ENCODE measurements around the gene PSMD8.
A peak's percentile ranks its signal among the peaks of the same experiment; 100 is the strongest.
"Not testable (repeated sequence)": the region's sequence is repeated elsewhere in the genome, so short reads cannot be mapped to it uniquely, and the experiment has no call there.

PSMD8 gene

DNA sequence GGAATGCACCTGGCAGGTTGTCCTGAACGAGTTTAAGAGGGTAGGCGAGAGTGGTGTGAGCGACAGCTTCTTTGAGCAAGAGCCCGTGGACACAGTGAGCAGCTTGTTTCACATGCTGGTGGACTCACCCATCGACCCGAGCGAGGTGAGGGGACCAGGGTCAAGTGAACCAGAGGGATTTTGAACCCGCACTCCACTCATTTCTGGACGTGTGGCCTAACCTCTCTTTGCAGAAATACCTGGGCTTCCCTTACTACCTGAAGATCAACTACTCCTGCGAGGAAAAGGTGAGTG, 37.1 kb upstream of the PSMD8 start:
- Histone ChIP-seq H3K9me3 (ENCODE audit: insufficient read depth, low read length) (no peaks in the 10 kb centered on the region), H3K4me2 (ENCODE audit: low read depth, low read length, poor library complexity, severe bottlenecking) (peak overlapping the region; percentile 89), H2AFZ (ENCODE audit: low read depth, low read length, severe bottlenecking) (no peak overlapping the region), H3K36me3 (ENCODE audit: low read length) (no peaks in the 10 kb centered on the region), H4K20me1 (ENCODE audit: low read depth, low read length) (no peaks in the 10 kb centered on the region), H3K9me2 (replicated peaks; ENCODE audit: insufficient read depth, low read length) (no peaks in the 10 kb centered on the region), H3K4me3 (ENCODE audit: insufficient read depth, low read length, poor library complexity, severe bottlenecking) (peak overlapping the region; percentile 40), H3K9ac (ENCODE audit: low read length) (peak overlapping the region; percentile 28; the same call in 1 of the 2 replicates), H3K27ac (ENCODE audit: low read depth, low read length) (no peak overlapping the region), H3K79me2 (ENCODE audit: insufficient read depth, low read length) (no peaks in the 10 kb centered on the region), H3K27me3 (ENCODE audit: low read length) (no peaks in the 10 kb centered on the region), H3F3A (ENCODE audit: insufficient read depth) (peaks cover 3% of the 10 kb centered on the region; the same call in 1 of the 2 replicates)
- TF ChIP-seq, protein P1, sequence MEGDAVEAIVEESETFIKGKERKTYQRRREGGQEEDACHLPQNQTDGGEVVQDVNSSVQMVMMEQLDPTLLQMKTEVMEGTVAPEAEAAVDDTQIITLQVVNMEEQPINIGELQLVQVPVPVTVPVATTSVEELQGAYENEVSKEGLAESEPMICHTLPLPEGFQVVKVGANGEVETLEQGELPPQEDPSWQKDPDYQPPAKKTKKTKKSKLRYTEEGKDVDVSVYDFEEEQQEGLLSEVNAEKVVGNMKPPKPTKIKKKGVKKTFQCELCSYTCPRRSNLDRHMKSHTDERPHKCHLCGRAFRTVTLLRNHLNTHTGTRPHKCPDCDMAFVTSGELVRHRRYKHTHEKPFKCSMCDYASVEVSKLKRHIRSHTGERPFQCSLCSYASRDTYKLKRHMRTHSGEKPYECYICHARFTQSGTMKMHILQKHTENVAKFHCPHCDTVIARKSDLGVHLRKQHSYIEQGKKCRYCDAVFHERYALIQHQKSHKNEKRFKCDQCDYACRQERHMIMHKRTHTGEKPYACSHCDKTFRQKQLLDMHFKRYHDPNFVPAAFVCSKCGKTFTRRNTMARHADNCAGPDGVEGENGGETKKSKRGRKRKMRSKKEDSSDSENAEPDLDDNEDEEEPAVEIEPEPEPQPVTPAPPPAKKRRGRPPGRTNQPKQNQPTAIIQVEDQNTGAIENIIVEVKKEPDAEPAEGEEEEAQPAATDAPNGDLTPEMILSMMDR (IDR thresholded peaks at IDR 0.05; ENCODE audit: insufficient read depth, low read length, poor library complexity, severe bottlenecking), result no peak
- no peak for TF ChIP-seq EZH2phosphoT487 (conservative IDR thresholded peaks at IDR 0.05; ENCODE audit: low read length)

DNA sequence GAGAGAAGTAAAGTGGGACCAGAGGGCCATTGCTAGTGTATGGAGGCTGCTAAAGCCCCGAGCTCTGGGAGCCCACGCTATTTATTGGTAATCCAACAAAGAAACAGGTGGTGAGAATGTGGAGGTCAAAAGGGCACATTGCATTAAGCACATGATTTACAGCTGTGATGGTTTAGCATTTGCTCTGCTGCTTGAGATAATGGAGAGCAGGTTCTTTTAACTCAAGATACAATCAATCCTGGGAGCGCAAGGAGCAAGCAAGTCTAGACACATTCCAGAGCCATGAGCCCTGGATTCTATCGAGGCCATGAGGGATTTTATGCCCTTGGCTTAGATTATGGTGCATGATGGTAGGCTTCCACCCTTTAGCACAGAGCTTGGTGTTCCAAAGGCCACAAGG, 35.4 kb upstream of the PSMD8 start:
- H3K27ac ChIP-seq (ENCODE audit: low read depth, low read length); H3K4me2 ChIP-seq (ENCODE audit: low read depth, low read length, poor library complexity, severe bottlenecking); H3K4me3 ChIP-seq (ENCODE audit: insufficient read depth, low read length, poor library complexity, severe bottlenecking): not testable (repeated sequence)

DNA sequence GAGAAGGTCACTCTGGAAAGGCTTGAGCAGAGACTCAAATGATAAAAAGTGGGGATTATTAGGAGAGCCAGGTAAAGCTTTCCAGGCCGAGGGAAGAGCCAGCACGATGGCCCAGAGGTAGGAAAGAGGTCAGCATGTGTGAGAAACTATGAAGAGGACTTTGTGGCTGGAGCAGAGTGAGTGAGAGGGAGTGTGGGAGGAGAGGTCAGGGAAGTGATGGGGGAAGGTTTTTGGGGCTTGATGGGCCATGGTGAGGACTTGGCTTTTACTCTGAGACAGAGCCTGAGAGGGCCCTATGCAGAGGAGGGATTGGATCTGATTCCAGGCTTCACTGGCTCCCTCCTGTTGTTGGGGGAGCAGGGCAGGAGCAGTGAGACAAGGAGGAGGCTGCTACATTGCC, 33.4 kb upstream of the PSMD8 start:
- H3K79me2 ChIP-seq (ENCODE audit: insufficient read depth, low read length), result no peaks in the 10 kb centered on the region
- H3K4me3 ChIP-seq (ENCODE audit: insufficient read depth, low read length, poor library complexity, severe bottlenecking), result no peak overlapping the region
- H2AFZ ChIP-seq (ENCODE audit: low read depth, low read length, severe bottlenecking), result no peak overlapping the region
- no peaks in the 10 kb centered on the region for H4K20me1 ChIP-seq (ENCODE audit: low read depth, low read length)
- H3K9me3 ChIP-seq (ENCODE audit: insufficient read depth, low read length), result no peaks in the 10 kb centered on the region
- no peak overlapping the region for H3K9ac ChIP-seq (ENCODE audit: low read length)
- no peak overlapping the region for H3K4me2 ChIP-seq (ENCODE audit: low read depth, low read length, poor library complexity, severe bottlenecking)
- TF ChIP-seq, protein P1 (IDR thresholded peaks at IDR 0.05; ENCODE audit: insufficient read depth, low read length, poor library complexity, severe bottlenecking), result no peak
- no peak for TF ChIP-seq EZH2phosphoT487 (conservative IDR thresholded peaks at IDR 0.05; ENCODE audit: low read length)
- no peak overlapping the region for H3K27ac ChIP-seq (ENCODE audit: low read depth, low read length)
- peaks cover 3% of the 10 kb centered on the region; the same call in 1 of the 2 replicates for H3F3A ChIP-seq (ENCODE audit: insufficient read depth)
- no peaks in the 10 kb centered on the region for H3K9me2 ChIP-seq (replicated peaks; ENCODE audit: insufficient read depth, low read length)
- no peaks in the 10 kb centered on the region for H3K27me3 ChIP-seq (ENCODE audit: low read length)
- no peaks in the 10 kb centered on the region for H3K36me3 ChIP-seq (ENCODE audit: low read length)

More for the DNA sequence above, 35.4 kb upstream of the PSMD8 start:
- not testable (repeated sequence) for H3K36me3 ChIP-seq (ENCODE audit: low read length); H2AFZ ChIP-seq (ENCODE audit: low read depth, low read length, severe bottlenecking); H3K9ac ChIP-seq (ENCODE audit: low read length); H4K20me1 ChIP-seq (ENCODE audit: low read depth, low read length); H3K9me2 ChIP-seq (replicated peaks; ENCODE audit: insufficient read depth, low read length); H3K79me2 ChIP-seq (ENCODE audit: insufficient read depth, low read length); H3K27me3 ChIP-seq (ENCODE audit: low read length); H3F3A ChIP-seq (ENCODE audit: insufficient read depth); H3K9me3 ChIP-seq (ENCODE audit: insufficient read depth, low read length)

DNA sequence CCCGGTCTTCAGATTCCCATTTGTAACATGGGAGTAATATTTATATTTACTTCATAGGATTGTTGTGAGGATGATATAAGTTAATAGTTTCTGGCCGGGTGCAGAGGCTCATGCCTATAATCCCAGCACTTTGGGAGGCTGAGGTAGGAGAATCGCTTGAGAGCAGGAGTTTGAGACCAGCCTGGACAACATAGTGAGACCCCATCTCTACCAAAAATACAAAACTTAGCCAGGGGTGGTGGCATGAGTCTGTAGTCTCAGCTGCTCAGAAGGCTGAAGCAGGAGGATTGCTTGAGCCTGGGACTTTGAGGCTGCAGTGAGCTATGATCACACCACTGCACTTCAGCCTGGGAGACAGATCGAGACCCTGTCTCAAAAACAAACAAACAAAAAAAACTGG, 27.5 kb upstream of the PSMD8 start:
- Histone ChIP-seq H3K4me3 (ENCODE audit: insufficient read depth, low read length, poor library complexity, severe bottlenecking) (no peak overlapping the region), H3K27ac (ENCODE audit: low read depth, low read length) (no peak overlapping the region), H4K20me1 (ENCODE audit: low read depth, low read length) (no peaks in the 10 kb centered on the region), H3K27me3 (ENCODE audit: low read length) (no peaks in the 10 kb centered on the region), H2AFZ (ENCODE audit: low read depth, low read length, severe bottlenecking) (no peak overlapping the region), H3K79me2 (ENCODE audit: insufficient read depth, low read length) (no peaks in the 10 kb centered on the region), H3K9me2 (replicated peaks; ENCODE audit: insufficient read depth, low read length) (no peaks in the 10 kb centered on the region), H3K4me2 (ENCODE audit: low read depth, low read length, poor library complexity, severe bottlenecking) (no peak overlapping the region), H3K9ac (ENCODE audit: low read length) (no peak overlapping the region), H3K9me3 (ENCODE audit: insufficient read depth, low read length) (no peaks in the 10 kb centered on the region), H3K36me3 (ENCODE audit: low read length) (no peaks in the 10 kb centered on the region), H3F3A (ENCODE audit: insufficient read depth) (no peaks in the 10 kb centered on the region)
- TF ChIP-seq, protein P1 (IDR thresholded peaks at IDR 0.05; ENCODE audit: insufficient read depth, low read length, poor library complexity, severe bottlenecking), result no peak
- no peak for TF ChIP-seq EZH2phosphoT487 (conservative IDR thresholded peaks at IDR 0.05; ENCODE audit: low read length)

Data from SU-DHL-6 (cell line).